CMK (cell line): ENCODE results near the gene ZBBX.
A peak's percentile ranks its signal among the peaks of the same experiment; 100 is the strongest.
"Not testable (repeated sequence)": the region's sequence is repeated elsewhere in the genome, so short reads cannot be mapped to it uniquely, and the experiment has no call there.

Experiments
- DNase-seq: peaks from one replicate; pipeline ENCODE4 v3.0.0-alpha.2; 2010; ENCODE audit warnings: low read depth

The ZBBX gene

GRCh38 chr3:167380004-167380689 lies at the start of gene ZBBX:
Gene ZBBX, minus strand, starts transcription at chr3:167380297. Its CDS starts 7,396 bp downstream, at chr3:167372901.
- peak; percentile 38 for DNase-seq

- DNase-seq, result not testable (repeated sequence)
These were observed 46.9 kb upstream of the ZBBX start for GRCh38 chr3:167426962-167427361.

GRCh38 chr3:167422396-167422795 lies 42.3 kb upstream of the ZBBX start:
- not testable (repeated sequence) for DNase-seq

- DNase-seq, result no peak
These were observed 29.5 kb upstream of the ZBBX start for GRCh38 chr3:167409611-167410010.

- peak; percentile 11 for DNase-seq
These were observed 26.9 kb upstream of the ZBBX start for GRCh38 chr3:167406876-167407492.

- DNase-seq, result no peak
These were observed 17.7 kb upstream of the ZBBX start for GRCh38 chr3:167397826-167398225.

GRCh38 chr3:167396075-167396474 lies 16.0 kb upstream of the ZBBX start:
- no peak for DNase-seq

- DNase-seq, result no peak
These were observed 13.9 kb upstream of the ZBBX start for GRCh38 chr3:167394003-167394402.

GRCh38 chr3:167382155-167382554 lies 2.1 kb upstream of the ZBBX start:
- DNase-seq, result no peak

GRCh38 chr3:167375478-167375877 lies 4.6 kb downstream of the ZBBX start:
- no peak for DNase-seq

GRCh38 chr3:167372138-167372537 lies 8.0 kb downstream of the ZBBX start:
- no peak for DNase-seq

GRCh38 chr3:167361948-167362347 lies 18.1 kb downstream of the ZBBX start:
- DNase-seq, result no peak

- DNase-seq, result no peak
These were observed 18.8 kb downstream of the ZBBX start for GRCh38 chr3:167361306-167361705.

- no peak for DNase-seq
These were observed 24.7 kb downstream of the ZBBX start for GRCh38 chr3:167355446-167355845.

- DNase-seq, result no peak
These were observed 25.3 kb downstream of the ZBBX start for GRCh38 chr3:167354751-167355150.

- no peak for DNase-seq
These were observed 29.7 kb downstream of the ZBBX start for GRCh38 chr3:167350245-167350862.

GRCh38 chr3:167346171-167346570 lies 33.9 kb downstream of the ZBBX start:
- no peak for DNase-seq

GRCh38 chr3:167330993-167331785 lies 48.9 kb downstream of the ZBBX start:
- DNase-seq, result no peak

- no peak for DNase-seq
These were observed 56.5 kb downstream of the ZBBX start for GRCh38 chr3:167323572-167323971.

- no peak for DNase-seq
These were observed 61.0 kb downstream of the ZBBX start for GRCh38 chr3:167318996-167319615.

GRCh38 chr3:167318306-167318705 lies 61.8 kb downstream of the ZBBX start:
- no peak for DNase-seq

GRCh38 chr3:167306319-167306718 lies 73.8 kb downstream of the ZBBX start:
- no peak for DNase-seq
